ENCODE measurements around the gene UTP20.
"Not testable (repeated sequence)": the region's sequence is repeated elsewhere in the genome, so short reads cannot be mapped to it uniquely, and the experiment has no call there.

The UTP20 gene

GRCh38 chr12:101422066-101422465 is 142.2 kb downstream of the UTP20 start:
- H3K4me1 ChIP-seq (ENCODE audit: control insufficient read depth, insufficient read depth, low read length); H3K4me3 ChIP-seq (ENCODE audit: low read length in 2 of 2); H3K27me3 ChIP-seq (ENCODE audit: control insufficient read depth in 1 of 2, insufficient read depth in 2 of 2, low read length in 2 of 2); H3K27ac ChIP-seq (ENCODE audit: low read length); H3K9ac ChIP-seq (ENCODE audit: low read length in 2 of 2); H3K36me3 ChIP-seq (ENCODE audit: control insufficient read depth in 2 of 2, insufficient read depth in 2 of 2, low read length in 2 of 2); H3K9me3 ChIP-seq (ENCODE audit: control insufficient read depth in 2 of 2, low read length in 2 of 2): not testable (repeated sequence)

GRCh38 chr12:101424620-101425019 is 144.7 kb downstream of the UTP20 start:
- Histone ChIP-seq H3K27ac (ENCODE audit: low read length) (no peak overlapping the region), H3K4me3 (ENCODE audit: low read length in 2 of 2) (no peak overlapping the region), H3K9me3 (ENCODE audit: control insufficient read depth in 2 of 2, low read length in 2 of 2) (no peaks in the 10 kb centered on the region), H3K27me3 (ENCODE audit: control insufficient read depth in 1 of 2, insufficient read depth in 2 of 2, low read length in 2 of 2) (no peaks in the 10 kb centered on the region), H3K36me3 (ENCODE audit: control insufficient read depth in 2 of 2, insufficient read depth in 2 of 2, low read length in 2 of 2) (no peaks in the 10 kb centered on the region), H3K4me1 (ENCODE audit: control insufficient read depth, insufficient read depth, low read length) (no peaks in the 10 kb centered on the region), H3K9ac (ENCODE audit: low read length in 2 of 2) (no peak overlapping the region)

GRCh38 chr12:101430456-101430855 is 150.6 kb downstream of the UTP20 start:
- Histone ChIP-seq H3K27me3 (ENCODE audit: control insufficient read depth in 1 of 2, insufficient read depth in 2 of 2, low read length in 2 of 2) (no peaks in the 10 kb centered on the region), H3K9me3 (ENCODE audit: control insufficient read depth in 2 of 2, low read length in 2 of 2) (no peaks in the 10 kb centered on the region), H3K27ac (ENCODE audit: low read length) (no peak overlapping the region), H3K4me1 (ENCODE audit: control insufficient read depth, insufficient read depth, low read length) (no peaks in the 10 kb centered on the region), H3K36me3 (ENCODE audit: control insufficient read depth in 2 of 2, insufficient read depth in 2 of 2, low read length in 2 of 2) (no peaks in the 10 kb centered on the region), H3K9ac (ENCODE audit: low read length in 2 of 2) (no peak overlapping the region), H3K4me3 (ENCODE audit: low read length in 2 of 2) (no peak overlapping the region)

- Histone ChIP-seq H3K36me3 (ENCODE audit: control insufficient read depth in 2 of 2, insufficient read depth in 2 of 2, low read length in 2 of 2) (no peaks in the 10 kb centered on the region), H3K9ac (ENCODE audit: low read length in 2 of 2) (no peak overlapping the region), H3K4me1 (ENCODE audit: control insufficient read depth, insufficient read depth, low read length) (no peaks in the 10 kb centered on the region), H3K27ac (ENCODE audit: low read length) (no peak overlapping the region), H3K9me3 (ENCODE audit: control insufficient read depth in 2 of 2, low read length in 2 of 2) (no peaks in the 10 kb centered on the region), H3K27me3 (ENCODE audit: control insufficient read depth in 1 of 2, insufficient read depth in 2 of 2, low read length in 2 of 2) (no peaks in the 10 kb centered on the region), H3K4me3 (ENCODE audit: low read length in 2 of 2) (no peak overlapping the region)
Observed at GRCh38 chr12:101436136-101436535, 156.2 kb downstream of the UTP20 start.

All from stomach smooth muscle (tissue), 2 donors.